ENCODE results near the gene RNPEP.

DNA sequence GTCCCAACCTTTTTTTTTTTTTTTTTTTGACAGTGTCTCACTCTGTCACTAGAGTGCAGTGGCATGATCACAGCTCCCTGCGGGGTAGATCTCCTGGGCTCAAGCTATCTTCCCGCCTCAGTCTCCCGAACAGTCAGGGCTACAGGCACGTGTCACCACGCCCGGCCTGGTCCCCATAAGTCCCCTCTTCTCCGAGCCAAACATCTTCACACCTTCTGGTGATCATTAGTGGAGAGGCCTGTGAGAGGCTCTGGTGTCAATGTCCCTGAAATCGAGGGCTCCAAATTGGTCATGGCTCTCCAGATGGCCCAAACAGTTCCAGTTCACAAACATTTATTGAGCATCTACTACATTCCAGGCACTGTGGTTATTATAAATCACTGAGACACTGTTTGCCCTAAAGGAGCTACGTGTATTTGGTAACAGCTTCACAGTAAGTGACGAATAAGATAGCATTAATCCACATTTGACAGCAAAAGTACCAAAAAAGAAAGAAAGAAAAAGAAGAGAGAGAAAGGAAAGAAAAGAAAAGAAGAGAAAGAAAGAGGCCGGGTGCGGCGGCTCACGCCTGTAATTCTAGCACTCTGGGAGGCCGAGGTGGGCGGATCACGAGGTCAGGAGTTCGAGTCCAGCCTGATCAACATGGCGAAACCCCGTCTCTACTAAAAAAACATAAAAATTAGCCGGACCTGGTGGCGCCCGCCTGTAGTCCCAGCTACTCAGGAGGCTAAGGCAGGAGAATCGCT, 28.0 kb upstream of the RNPEP start:
- TF ChIP-seq, protein P1, sequence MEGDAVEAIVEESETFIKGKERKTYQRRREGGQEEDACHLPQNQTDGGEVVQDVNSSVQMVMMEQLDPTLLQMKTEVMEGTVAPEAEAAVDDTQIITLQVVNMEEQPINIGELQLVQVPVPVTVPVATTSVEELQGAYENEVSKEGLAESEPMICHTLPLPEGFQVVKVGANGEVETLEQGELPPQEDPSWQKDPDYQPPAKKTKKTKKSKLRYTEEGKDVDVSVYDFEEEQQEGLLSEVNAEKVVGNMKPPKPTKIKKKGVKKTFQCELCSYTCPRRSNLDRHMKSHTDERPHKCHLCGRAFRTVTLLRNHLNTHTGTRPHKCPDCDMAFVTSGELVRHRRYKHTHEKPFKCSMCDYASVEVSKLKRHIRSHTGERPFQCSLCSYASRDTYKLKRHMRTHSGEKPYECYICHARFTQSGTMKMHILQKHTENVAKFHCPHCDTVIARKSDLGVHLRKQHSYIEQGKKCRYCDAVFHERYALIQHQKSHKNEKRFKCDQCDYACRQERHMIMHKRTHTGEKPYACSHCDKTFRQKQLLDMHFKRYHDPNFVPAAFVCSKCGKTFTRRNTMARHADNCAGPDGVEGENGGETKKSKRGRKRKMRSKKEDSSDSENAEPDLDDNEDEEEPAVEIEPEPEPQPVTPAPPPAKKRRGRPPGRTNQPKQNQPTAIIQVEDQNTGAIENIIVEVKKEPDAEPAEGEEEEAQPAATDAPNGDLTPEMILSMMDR (IDR thresholded peaks at IDR 0.05), result no peak
- TF ChIP-seq CREB1 (CRISPR knock-in tag; IDR thresholded peaks at IDR 0.05) (no peak), IRF2 (CRISPR knock-in tag; IDR thresholded peaks at IDR 0.05; ENCODE audit: borderline replicate concordance, low read depth) (no peak), ZBTB43 (CRISPR knock-in tag; IDR thresholded peaks at IDR 0.05) (no peak), USF1 (CRISPR knock-in tag; IDR thresholded peaks at IDR 0.05) (no peak)
- TF ChIP-seq, protein P2, sequence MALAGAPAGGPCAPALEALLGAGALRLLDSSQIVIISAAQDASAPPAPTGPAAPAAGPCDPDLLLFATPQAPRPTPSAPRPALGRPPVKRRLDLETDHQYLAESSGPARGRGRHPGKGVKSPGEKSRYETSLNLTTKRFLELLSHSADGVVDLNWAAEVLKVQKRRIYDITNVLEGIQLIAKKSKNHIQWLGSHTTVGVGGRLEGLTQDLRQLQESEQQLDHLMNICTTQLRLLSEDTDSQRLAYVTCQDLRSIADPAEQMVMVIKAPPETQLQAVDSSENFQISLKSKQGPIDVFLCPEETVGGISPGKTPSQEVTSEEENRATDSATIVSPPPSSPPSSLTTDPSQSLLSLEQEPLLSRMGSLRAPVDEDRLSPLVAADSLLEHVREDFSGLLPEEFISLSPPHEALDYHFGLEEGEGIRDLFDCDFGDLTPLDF (CRISPR knock-in tag; IDR thresholded peaks at IDR 0.05), result no peak
- TF ChIP-seq, protein P3, sequence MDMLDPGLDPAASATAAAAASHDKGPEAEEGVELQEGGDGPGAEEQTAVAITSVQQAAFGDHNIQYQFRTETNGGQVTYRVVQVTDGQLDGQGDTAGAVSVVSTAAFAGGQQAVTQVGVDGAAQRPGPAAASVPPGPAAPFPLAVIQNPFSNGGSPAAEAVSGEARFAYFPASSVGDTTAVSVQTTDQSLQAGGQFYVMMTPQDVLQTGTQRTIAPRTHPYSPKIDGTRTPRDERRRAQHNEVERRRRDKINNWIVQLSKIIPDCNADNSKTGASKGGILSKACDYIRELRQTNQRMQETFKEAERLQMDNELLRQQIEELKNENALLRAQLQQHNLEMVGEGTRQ (CRISPR knock-in tag; IDR thresholded peaks at IDR 0.05), result no peak

All from WTC11 (cell line).